PC-9 (cell line): ENCODE measurements around the gene PRIM2. TPM values are rescaled to one million over a fixed set of nuclear protein-coding genes. Genes with fewer than 3 reads are reported as not detected.
"Not testable (repeated sequence)": the region's sequence is repeated elsewhere in the genome, so short reads cannot be mapped to it uniquely, and the experiment has no call there.

Experiments used
- BruUV-seq: library from RNA; stranded (reverse); fragments of 400-500 nt; replicated peaks from 2 replicates; lab custom pipeline; 2021; lab: Mats Ljungman, UMichigan
- CTCF ChIA-PET: fragments of 300-600 bp; sonication (Branson Sonifier 250); formaldehyde crosslinking; loops from one replicate; lab custom pipeline; 2022; ENCODE audit warnings: antibody characterized with exemption; lab: Charles Lee
- POLR2A ChIA-PET: fragments of 300-600 bp; sonication (Branson Sonifier 250); formaldehyde crosslinking; loops from one replicate; lab custom pipeline; 2022; ENCODE audit warnings: antibody characterized with exemption; ENCODE audit not compliant: unreplicated experiment; lab: Charles Lee
- DNase-seq, 2 experiments: peaks; one replicate each; pipeline versions ENCODE4 v3.0.0 to v3.0.0-alpha.2; 2015 to 2022; ENCODE audit warnings: mixed read lengths in 1 of 2
- H2AFZ ChIP-seq: fragments of 200-600 bp; sonication (generic); 2 replicates; pipeline ENCODE4 v1.8.1; 2017; ENCODE audit warnings: antibody characterized with exemption
- H3F3A ChIP-seq: fragments of 200-600 bp; sonication (generic); 2 replicates; pipeline ENCODE4 v1.8.1; 2017; ENCODE audit warnings: antibody characterized with exemption, mild to moderate bottlenecking, low read depth; ENCODE audit not compliant: insufficient read depth
- H3K27ac ChIP-seq: fragments of 200-600 bp; sonication (generic); 2 replicates; pipeline ENCODE4 v1.6.1; 2016; ENCODE audit warnings: mixed run types
- H3K27me3 ChIP-seq: fragments of 200-600 bp; sonication (generic); 2 replicates; pipeline ENCODE4 v1.6.1; 2016; ENCODE audit warnings: low read depth, mixed run types; ENCODE audit not compliant: insufficient read depth
- H3K36me3 ChIP-seq: fragments of 200-600 bp; sonication (generic); 2 replicates; pipeline ENCODE4 v1.6.1; 2016; ENCODE audit warnings: low read depth, mixed run types
- H3K4me1 ChIP-seq: fragments of 200-600 bp; sonication (generic); replicated peaks from 2 replicates; pipeline ENCODE4 v1.6.1; 2016; ENCODE audit warnings: mixed run types; ENCODE audit not compliant: insufficient read depth
- H3K4me2 ChIP-seq: fragments of 200-600 bp; sonication (generic); 2 replicates; pipeline ENCODE4 v1.6.1; 2017; ENCODE audit warnings: mixed run types
- H3K4me3 ChIP-seq: fragments of 200-600 bp; sonication (generic); 2 replicates; pipeline ENCODE4 v1.6.1; 2016; ENCODE audit warnings: mixed run types
- H3K79me2 ChIP-seq: fragments of 200-600 bp; sonication (generic); 2 replicates; pipeline ENCODE4 v1.6.1; 2017; ENCODE audit warnings: low read depth, mixed run types
- H3K9me2 ChIP-seq: fragments of 200-600 bp; sonication (generic); 2 replicates; pipeline ENCODE4 v1.8.1; 2017; ENCODE audit warnings: mild to moderate bottlenecking; ENCODE audit not compliant: insufficient read depth
- H3K9me3 ChIP-seq: fragments of 200-600 bp; sonication (generic); 2 replicates; pipeline ENCODE4 v1.8.1; 2016; ENCODE audit warnings: low read depth; ENCODE audit not compliant: insufficient read depth
- H4K20me1 ChIP-seq: fragments of 200-600 bp; sonication (generic); 2 replicates; pipeline ENCODE4 v1.8.1; 2017; ENCODE audit not compliant: insufficient read depth
- CTCF ChIP-seq: fragments of 200-600 bp; sonication (generic); conservative IDR thresholded peaks from 2 replicates; pipeline ENCODE4 v1.6.1; 2017; ENCODE audit warnings: mixed run types, antibody characterized with exemption, mild to moderate bottlenecking, moderate library complexity
- intact Hi-C: fragments of 100-400 bp; cut with micrococcal nuclease; formaldehyde crosslinking; loops from one replicate; pipeline ENCODE4 v1.10.0; 2022; ENCODE audit not compliant: unreplicated experiment
- microRNA-seq: library from miRNA; unstranded; fragments of <30 nt; microRNA quantifications from one replicate; pipeline ENCODE4 v1.2.0, GENCODE V29; 2021; ENCODE audit warnings: borderline number of aligned reads, borderline replicate concordance
- total RNA-seq: library from RNA; stranded (reverse); gene quantifications from 2 replicates; pipeline ENCODE4 v1.2.3, GENCODE V29; 2021

PRIM2 gene
- total RNA-seq, 1 experiment from 2014 or later: 33.3 TPM

DNA sequence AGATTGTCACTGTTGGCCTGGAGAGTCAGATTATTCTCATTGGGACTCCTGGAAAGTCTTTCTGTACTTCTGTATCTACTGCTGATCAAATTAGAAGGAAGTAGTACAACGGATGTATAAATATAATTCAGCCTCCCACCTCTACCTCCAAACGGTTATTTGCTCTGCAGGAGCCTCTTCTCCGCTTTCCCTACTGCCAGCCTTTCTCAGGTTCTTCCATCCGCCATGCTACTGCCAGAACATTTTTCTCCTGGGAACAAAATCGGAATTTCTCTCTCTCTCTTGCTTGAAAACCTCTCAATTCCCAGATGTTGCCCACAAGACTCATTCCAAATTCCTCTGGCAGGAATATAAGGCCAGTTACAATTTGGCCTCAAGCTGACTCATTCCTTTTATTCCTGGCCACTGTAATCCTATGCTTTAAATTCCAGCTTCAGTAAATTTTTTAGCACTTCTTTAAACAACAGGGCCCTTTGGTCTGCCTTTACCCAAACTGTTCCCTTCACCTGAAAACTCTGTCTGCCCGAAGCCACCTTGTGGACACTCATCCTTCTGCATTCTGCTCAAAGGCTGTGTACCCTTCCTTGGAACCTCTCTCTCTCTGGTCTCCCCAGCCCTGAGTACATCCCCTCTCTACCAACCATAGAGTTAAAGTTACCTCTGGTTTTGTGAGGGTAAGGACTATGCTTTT is 354.7 kb downstream of the PRIM2 start:
- BruUV-seq, CTCF ChIA-PET: not testable (repeated sequence)

GRCh38 chr6:57673281-57673680 is 355.9 kb downstream of the PRIM2 start:
- 0 out of 2 replicates have a peak, but pooled peaks have one; percentile 31 for TF ChIP-seq CTCF
- DNase-seq: peak in 1 of 2 experiments; percentile 3
- H3K9me2 ChIP-seq, H3K4me2 ChIP-seq, H3K4me3 ChIP-seq, BruUV-seq, H4K20me1 ChIP-seq, H3K36me3 ChIP-seq, H3K27me3 ChIP-seq, POLR2A ChIA-PET, H3K9me3 ChIP-seq, CTCF ChIA-PET, H3F3A ChIP-seq, H3K27ac ChIP-seq, intact Hi-C loops, H2AFZ ChIP-seq, H3K4me1 ChIP-seq, H3K79me2 ChIP-seq: not testable (repeated sequence)

More for the DNA sequence above, 354.7 kb downstream of the PRIM2 start:
- H2AFZ ChIP-seq, H3F3A ChIP-seq, H3K4me3 ChIP-seq, POLR2A ChIA-PET, H3K27me3 ChIP-seq, H3K9me3 ChIP-seq, H3K4me2 ChIP-seq, intact Hi-C loops, H3K9me2 ChIP-seq, H4K20me1 ChIP-seq, H3K27ac ChIP-seq, DNase-seq, H3K4me1 ChIP-seq, H3K79me2 ChIP-seq, H3K36me3 ChIP-seq: not testable (repeated sequence)

- CTCF ChIA-PET, POLR2A ChIA-PET, DNase-seq, H3K4me1 ChIP-seq, H3K4me2 ChIP-seq, H4K20me1 ChIP-seq, H3K9me2 ChIP-seq, H3K27me3 ChIP-seq, intact Hi-C loops, H3K36me3 ChIP-seq, BruUV-seq, H3F3A ChIP-seq, H2AFZ ChIP-seq, H3K4me3 ChIP-seq, H3K9me3 ChIP-seq, H3K79me2 ChIP-seq, H3K27ac ChIP-seq: not testable (repeated sequence)
Measured at GRCh38 chr6:57675386-57675785, 358.0 kb downstream of the PRIM2 start.

- H3K9me3 ChIP-seq, DNase-seq, H3K4me3 ChIP-seq, H2AFZ ChIP-seq, H4K20me1 ChIP-seq, H3K4me1 ChIP-seq, BruUV-seq, intact Hi-C loops, CTCF ChIA-PET, H3K9me2 ChIP-seq, H3K4me2 ChIP-seq, POLR2A ChIA-PET, H3K27me3 ChIP-seq, H3K27ac ChIP-seq, H3K36me3 ChIP-seq, H3K79me2 ChIP-seq, H3F3A ChIP-seq: not testable (repeated sequence)
Measured at GRCh38 chr6:57696382-57696781, 379.0 kb downstream of the PRIM2 start.

Small RNA genes lying within 50 kb of the gene (microRNA-seq; reads per million reads assigned to microRNA genes)
- gene MIR548U: not detected

Other genes starting within 250 kb of the PRIM2 start
- 31.7 and 50.6 TPM in 2 replicates for gene ZNF451, start 227.4 kb upstream of the PRIM2 start, total RNA-seq
- gene BAG2, start 145.3 kb upstream of the PRIM2 start, total RNA-seq: 9.0 and 11.0 TPM in 2 replicates
- gene RAB23, start 95.3 kb upstream of the PRIM2 start, total RNA-seq: 9.3 and 13.8 TPM in 2 replicates